ENCODE measurements around the gene ERCC5.

GRCh38 chr13:102870677-102871415 is 25.0 kb downstream of the ERCC5 start:
- TF ChIP-seq GTF2F1 (IDR thresholded peaks at IDR 0.05; ENCODE audit: low read depth, low read length) (no peak), JUND (IDR thresholded peaks at IDR 0.05; ENCODE audit: borderline replicate concordance, low read depth, low read length) (no peak), JUND (tag; IDR thresholded peaks at IDR 0.05; ENCODE audit: borderline replicate concordance, low read depth, low read length) (no peak), MIER1 (IDR thresholded peaks at IDR 0.05; ENCODE audit: low read depth) (no peak), CTCF (IDR thresholded peaks at IDR 0.05 in 2 of 3, conservative IDR thresholded peaks at IDR 0.05 in 1 of 3; ENCODE audit: insufficient read depth in 2 of 3, low read depth in 1 of 3, low read length in 3 of 3) (peak; percentile 54 to 72 (median 65)), POLR2AphosphoS5 (IDR thresholded peaks at IDR 0.05; ENCODE audit: control insufficient read depth, insufficient read depth, low read depth, low read length) (no peak), POLR2A (conservative IDR thresholded peaks at IDR 0.05) (no peak), ZNF263 (CRISPR knock-in tag; IDR thresholded peaks at IDR 0.05; ENCODE audit: borderline replicate concordance) (no peak)
- TF ChIP-seq, protein P1, sequence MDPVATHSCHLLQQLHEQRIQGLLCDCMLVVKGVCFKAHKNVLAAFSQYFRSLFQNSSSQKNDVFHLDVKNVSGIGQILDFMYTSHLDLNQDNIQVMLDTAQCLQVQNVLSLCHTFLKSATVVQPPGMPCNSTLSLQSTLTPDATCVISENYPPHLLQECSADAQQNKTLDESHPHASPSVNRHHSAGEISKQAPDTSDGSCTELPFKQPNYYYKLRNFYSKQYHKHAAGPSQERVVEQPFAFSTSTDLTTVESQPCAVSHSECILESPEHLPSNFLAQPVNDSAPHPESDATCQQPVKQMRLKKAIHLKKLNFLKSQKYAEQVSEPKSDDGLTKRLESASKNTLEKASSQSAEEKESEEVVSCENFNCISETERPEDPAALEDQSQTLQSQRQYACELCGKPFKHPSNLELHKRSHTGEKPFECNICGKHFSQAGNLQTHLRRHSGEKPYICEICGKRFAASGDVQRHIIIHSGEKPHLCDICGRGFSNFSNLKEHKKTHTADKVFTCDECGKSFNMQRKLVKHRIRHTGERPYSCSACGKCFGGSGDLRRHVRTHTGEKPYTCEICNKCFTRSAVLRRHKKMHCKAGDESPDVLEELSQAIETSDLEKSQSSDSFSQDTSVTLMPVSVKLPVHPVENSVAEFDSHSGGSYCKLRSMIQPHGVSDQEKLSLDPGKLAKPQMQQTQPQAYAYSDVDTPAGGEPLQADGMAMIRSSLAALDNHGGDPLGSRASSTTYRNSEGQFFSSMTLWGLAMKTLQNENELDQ (CRISPR knock-in tag; IDR thresholded peaks at IDR 0.05; ENCODE audit: borderline replicate concordance) = no peak

Data from K562 (cell line).